Measurements from ENCODE around the gene MAP3K13.

The MAP3K13 gene

GRCh38 chr3:185519021-185519420 lies 156.1 kb downstream of the MAP3K13 start:
- DNase-seq = no peak

DNA sequence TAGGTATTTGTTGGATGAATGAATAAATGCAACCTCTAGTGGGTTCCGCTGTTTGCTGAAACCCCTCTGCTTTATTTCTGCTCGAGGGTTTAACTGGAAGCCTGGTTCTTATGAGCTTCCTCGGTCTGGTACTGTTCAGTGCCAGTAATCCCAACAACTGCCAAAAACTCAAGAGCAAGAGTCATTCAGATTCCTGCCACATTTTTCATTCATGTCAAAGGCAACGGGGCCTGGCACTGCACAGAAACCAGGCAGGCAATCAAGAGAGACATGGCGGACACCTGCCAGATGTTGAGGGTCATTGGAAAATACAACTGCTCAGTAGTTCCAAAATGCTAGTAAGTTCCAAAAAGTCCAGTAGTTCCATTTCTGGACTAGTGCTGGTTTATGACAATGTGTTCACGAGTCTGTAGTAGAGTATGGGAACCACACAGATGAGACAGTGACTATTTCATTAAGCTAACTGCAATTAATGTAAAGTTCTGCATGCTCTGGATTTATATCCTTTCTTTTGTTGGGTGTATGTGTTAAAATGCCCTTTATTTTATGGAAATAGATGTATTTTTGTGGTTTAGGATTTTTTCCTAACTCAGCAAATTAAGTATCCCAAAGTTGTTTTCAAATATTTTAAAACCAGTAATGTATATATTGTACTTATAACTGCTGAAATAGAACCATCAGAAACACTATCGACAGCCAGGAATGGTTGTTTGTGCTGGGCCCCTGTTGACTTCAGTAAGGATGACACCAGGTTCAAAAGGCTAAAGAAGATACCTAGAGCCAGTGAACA lies 158.6 kb downstream of the MAP3K13 start:
- DNase-seq = no peak

- DNase-seq = no peak
These were observed 163.5 kb downstream of the MAP3K13 start for GRCh38 chr3:185526349-185526951.

GRCh38 chr3:185527364-185527763 lies 164.4 kb downstream of the MAP3K13 start:
- no peak for DNase-seq

GRCh38 chr3:185528532-185528931 lies 165.6 kb downstream of the MAP3K13 start:
- DNase-seq = peak; percentile 74

- no peak for DNase-seq
These were observed 167.9 kb downstream of the MAP3K13 start for GRCh38 chr3:185530856-185531255.

DNA sequence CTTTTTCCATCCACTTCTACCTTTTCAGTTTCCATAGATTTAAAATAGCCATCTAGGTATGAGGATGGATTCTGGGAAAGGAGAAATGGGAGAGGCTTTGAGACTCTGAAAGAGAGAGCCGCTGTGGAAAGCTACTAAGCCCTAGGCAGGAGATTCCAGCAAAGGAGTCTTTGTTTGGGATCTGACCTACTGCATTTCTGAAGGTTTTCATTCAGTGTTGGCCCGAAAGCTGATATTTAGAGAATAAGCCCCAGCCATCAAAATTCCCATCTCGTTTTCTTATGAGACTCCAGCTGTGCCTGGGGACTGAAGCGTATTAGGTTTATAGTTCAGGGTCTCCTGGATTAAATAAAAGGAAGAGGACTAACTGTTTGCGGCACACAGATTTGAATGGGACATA lies 170.0 kb downstream of the MAP3K13 start:
- DNase-seq = no peak

DNA sequence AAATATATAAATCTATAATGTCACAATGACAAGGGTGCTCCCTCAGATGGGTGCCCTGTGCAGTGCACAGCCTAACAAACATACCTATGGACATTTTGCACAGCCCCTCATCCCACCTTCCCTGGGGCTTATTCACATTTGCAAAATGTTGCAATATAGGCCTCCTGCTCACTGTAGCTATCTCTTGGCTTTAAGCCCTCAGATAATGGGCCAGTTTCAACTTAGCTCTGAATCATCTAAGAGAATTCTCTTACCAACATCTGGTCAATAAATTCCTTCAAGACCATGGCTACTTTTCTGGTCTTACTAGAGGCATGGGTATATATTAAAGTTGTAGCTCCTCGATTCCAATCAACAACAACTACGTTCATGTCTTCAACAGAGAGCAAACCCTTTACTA lies 171.6 kb downstream of the MAP3K13 start:
- DNase-seq = no peak

- peak; percentile 86 for DNase-seq
These were observed 174.5 kb downstream of the MAP3K13 start for GRCh38 chr3:185537369-185537970.

All from hematopoietic multipotent progenitor cell treated with erythropoietin and hydrocortisone succinate and interleukin-3 and kit ligand, for 4 days (in vitro differentiated cells).